Hepatic stellate cell (primary cell): ENCODE measurements around the gene TMEM151B.

ENCODE experiments used
- DNase-seq: peaks from one replicate; pipeline ENCODE4 v3.0.0; 2011; ENCODE audit warnings: low spot score

The TMEM151B gene

DNA sequence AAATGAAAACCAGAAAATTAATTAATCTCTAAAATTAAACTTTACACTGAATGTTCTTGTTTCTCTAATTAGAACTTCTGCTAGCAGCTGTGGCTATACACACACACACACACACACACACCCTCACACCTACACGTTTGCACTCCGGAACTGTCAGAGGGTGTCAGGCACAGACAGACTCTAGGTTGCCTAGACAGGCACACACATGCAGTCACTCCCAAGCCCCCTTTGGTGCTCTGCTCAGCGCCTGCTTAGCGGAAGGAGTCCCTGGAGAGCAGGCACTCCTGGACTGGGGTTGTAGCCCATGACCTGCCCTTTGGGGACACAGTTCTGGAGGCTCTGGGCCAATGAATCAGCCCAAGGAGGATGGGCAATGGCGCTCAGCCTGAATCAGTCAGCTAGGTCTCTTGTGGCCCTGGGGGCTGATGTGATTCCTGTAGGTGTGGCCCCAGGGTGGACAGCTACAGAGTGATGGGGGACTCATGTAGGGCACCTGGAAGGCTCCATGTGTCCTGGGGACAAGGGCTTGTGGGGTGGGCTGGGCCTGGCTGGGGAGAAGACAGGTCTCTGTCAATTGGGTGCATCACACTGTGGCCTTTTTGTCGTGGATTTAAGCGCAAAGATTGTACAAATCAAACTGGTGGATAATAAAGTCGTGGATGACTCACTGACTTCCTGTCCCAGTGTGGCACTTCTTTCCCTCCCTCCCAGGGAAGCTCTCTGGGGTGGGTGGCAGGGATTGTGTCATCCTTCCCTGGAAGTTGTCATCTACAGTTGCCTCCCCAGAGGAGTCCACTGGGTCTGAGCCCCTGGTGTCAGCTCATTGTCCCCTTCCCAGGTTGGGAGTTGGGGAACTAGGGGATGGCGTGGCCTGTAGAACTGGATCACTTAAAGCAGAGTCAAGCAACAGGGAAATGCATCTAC lies 8.8 kb downstream of the TMEM151B start:
- no peak for DNase-seq

DNA sequence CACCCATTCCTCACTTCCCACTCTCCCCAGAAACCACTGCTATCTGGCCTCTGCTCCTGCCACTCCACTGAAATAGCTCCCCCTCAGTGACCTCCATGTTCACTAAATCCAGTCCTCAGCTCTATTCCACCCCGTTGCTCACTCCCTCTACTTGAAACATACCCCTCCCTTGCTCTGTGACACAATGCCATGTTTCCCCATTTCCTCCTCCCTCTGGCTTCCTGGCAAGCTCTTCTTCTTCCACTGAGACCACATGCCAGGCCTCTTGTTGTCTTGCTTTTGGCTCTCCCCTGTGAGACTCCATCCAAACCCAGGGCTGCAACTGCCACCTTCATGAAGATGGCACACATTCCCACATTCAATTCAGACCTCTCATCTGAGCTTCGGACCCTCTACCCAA lies 13.9 kb downstream of the TMEM151B start:
- DNase-seq = no peak

DNA sequence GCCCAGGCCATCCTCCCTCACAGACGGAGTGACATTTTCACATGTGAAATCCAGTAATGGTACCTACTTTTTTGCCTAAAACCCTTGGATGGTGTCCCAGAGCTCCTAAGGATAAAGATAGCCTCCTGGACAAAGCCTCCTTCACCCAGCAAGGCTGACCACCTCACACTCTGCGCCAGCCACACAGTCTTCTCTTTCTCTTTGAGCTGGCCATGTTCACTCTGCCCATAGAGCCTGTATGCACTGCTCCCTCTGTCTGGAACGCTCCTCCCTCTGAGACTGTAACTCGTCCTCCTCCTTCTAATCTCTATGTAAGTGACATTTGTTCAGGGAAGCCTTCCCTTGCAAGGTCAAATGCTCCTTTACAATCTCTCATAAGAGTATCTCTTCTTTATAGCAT lies 14.6 kb downstream of the TMEM151B start:
- no peak for DNase-seq

DNA sequence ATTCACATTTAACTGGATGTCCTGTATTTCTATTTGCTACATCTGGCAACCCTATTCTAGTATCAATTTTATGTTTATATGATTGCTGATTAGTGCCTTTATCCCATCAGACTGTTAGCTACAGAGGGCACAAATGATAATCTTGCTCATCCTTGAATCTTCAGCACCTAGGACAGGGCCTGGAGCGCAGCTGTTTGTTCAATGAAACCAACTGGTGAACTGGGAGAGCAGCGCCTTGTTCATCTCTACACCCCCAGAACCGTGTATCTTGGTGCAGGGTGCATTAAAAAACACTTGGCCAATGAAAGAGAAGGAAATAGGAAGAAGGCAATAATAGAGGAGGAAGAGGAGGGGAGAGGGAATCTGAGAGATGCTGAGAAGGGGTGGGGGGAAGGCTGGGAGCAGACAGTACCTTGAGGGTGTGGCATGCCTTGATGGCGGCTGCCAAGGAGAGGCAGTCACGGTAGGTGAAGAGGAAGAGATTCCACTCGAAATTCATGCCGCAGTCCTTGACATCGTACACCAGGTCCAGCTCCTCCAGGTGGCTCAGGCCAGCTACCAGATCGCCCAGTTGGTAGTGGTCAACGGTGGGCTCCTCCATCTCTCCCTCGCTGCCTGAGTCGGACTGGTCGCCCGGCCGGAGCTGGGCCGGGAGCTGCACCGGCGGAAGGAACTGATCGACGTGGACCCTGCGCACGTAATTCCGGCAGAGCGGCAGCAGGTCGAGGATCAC lies 15.5 kb downstream of the TMEM151B start:
- DNase-seq = no peak

DNA sequence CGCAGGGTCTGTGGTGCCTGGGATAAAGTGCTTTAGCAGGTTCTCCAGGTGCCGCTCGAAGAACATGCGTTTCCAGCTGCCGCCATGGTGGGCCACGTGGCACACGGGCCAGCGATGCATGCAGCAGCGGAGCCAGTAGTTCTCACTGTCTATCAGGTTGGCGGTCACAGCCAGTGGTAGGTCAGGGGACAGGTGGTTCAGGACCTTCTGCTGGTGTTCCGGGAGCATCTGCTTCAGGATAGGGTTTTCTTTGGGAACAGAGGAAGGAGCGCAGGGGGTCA lies 16.0 kb downstream of the TMEM151B start:
- no peak for DNase-seq

DNA sequence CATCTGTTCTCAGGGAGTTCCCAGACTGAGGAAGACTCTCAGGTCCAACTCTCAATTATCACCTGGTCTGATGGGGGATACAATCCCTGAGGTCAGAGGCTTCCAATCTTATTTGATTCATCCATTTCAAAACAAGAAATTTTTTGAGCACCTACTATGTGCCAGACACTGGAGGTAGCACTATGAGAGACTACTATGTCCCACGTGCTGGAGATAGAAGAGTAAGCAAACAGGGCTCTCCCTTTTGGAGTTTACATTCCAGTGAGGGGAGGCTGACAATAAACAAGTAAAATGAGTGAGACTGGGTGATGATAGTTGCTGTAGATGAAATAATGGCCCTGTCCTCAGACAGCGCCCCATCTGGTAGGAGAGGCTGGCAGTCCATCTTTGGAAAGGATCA lies 16.5 kb downstream of the TMEM151B start:
- no peak for DNase-seq

DNA sequence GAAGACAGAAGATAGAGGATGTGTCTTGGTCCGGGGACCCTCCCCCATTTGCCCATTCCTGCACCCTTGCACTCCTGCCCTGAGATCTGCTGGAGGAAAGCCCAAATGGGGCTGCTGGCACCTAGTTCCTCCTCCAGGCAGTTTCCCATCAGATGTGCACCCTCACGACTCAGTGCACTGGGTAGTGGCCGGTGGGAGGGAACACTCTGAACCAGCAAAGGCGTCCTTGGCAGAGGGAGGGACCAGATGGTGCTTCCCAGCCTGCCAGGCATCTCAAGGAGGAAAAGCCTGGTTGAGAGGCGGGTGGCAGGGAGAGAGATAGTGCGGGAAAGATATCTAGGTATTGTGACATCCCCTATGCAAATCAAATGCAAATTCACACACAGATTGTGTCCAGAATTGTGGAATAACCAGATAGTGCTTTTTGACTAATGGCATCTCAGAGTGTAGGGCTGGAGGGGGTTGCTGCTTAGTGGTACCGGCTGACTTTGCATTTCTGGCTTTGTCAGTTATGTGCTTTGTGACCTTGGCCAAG lies 19.5 kb downstream of the TMEM151B start:
- no peak for DNase-seq

DNA sequence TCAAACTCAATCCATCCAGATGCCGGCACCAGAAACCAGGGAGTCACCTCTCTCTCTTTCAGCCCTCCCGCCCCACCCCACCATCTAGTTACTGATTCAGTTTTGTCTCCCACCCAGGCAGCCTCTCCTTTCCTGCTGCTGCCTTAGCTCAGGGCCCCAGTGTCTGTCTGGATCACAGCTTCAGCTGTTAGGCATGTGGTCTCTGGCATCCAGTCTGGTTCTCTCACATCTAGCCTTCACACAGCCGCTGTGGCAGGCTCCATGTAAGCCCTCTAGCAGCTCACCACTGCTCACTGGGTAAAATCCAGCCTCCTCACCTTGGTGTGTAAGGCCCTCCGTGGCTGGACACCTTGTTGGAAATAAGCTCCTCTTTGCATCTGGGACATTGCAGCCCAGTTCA lies 21.6 kb downstream of the TMEM151B start:
- DNase-seq = no peak

DNA sequence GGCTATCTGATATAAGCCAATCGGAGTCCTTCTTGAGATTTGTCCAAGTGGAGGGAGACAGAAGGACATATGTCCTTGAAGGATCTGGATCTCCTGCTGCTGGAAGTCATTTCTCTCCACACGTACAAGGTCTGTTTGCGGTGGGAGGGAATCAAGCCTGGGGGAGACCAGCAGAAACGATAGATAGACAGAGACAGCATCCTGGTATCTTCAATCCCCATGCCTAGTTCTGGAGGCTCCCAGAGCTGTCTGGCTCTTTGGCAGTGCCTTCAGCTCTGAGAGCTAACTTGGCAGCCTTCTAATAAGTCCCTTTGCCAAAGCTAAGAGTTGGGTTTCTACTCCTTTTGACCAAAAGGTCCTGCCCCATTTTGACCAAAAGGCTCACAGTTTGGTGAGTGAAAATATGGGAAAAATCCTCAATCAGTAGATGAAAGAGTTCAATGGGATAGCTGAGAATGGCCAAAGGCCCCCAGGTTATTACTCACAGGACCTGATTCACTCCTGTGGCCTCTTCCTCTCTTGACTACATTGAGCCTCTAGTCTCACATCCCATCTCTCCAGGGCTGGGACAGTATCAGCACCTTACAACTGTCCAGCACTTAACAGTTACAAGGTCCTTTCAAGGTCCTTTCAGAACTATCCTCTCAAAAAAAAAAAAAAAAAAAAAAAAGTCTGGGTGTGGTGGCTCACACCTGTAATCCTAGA lies 22.6 kb downstream of the TMEM151B start:
- DNase-seq = no peak

DNA sequence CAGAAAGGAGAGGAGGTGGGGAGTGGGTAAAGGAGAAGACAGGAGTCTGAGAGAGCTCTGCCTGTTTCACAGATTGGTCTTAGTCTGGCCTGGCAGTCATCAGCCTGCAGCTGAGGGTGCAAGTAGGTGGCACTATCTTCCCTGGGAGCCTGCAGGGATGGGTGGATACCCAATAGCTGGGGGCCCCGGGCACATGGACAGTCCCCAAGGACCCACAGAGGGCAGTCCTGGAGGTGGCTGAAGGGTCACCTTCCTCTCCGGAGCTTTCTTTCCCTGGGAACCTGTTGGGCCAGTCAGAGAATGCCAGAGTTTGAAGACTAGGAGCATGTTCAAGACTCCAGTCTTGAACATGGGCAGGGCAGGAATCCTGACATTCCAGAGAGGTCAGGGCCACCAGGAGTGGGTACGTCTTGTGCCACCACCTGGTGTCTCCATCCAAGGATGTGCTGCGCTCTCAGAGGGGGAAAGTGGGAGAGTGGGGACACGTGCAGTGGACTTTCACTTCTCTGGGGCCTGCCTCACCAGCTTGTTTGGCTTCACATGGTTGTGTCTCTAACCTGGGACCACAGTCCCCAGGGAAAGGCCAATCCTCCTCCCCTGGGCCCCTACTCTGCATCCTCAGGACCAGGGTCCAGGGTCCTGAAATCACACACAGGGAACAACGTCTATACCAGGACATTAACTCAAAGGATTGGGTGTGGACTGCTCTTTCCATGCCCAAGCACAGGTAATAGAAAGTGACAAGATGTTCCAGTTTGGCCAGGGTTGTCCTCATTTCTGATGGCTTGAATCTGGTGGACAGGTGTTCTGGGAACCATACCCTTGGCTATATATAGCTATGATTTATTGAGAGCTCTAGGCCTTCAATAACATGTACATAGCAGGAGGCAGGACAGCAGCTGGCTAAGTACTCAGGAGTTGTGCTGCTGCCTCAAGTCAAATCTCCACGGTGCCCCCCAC lies 24.9 kb downstream of the TMEM151B start:
- DNase-seq = no peak

DNA sequence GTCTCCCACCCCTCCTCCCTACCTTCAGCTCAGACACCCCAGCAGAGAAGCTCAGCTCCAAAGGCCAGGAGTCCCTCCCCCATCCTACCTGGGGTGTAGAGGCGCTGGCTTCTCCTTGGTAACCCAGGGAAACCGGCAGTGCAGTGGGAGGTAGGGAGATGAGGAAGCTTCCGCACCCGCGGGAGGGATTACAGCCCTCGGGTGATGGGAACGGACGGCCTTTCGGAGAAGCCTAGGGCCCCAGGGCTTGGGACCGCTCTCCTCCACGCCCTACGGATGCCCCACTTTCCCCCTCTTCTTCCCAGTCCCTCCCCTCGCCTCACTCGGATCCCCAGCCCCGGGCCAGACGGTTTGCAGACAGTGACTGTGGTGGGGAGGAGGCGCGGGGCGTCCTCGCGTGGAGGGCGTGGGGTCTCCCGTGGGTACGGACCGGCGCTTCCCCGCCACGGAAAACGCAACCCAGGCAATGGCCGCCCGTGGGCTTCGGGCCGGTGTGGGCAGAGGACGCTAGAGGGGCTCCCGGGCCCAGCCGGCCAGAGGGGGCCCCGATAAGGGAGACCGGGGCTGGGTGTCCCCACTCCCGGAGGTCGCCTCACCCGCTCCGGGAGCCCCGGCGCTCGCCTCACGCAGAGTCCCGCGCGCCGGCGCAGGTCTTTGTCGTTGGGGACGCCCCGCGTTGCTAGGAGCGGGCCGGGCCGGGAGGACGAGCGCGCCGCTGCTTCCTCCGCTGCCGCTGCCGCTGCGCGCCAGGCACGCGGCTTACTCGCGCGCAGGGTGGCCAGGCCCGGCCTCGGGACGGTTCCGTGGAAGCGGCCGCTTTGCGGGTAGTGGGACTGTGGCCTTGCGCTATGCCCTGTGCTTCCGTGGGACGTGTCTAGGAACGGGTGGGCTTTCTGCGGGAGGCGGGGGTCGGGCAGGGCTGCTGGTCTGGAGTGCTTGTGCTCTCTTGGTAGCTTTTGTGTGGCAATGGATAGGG lies 27.1 kb downstream of the TMEM151B start:
- no peak for DNase-seq

DNA sequence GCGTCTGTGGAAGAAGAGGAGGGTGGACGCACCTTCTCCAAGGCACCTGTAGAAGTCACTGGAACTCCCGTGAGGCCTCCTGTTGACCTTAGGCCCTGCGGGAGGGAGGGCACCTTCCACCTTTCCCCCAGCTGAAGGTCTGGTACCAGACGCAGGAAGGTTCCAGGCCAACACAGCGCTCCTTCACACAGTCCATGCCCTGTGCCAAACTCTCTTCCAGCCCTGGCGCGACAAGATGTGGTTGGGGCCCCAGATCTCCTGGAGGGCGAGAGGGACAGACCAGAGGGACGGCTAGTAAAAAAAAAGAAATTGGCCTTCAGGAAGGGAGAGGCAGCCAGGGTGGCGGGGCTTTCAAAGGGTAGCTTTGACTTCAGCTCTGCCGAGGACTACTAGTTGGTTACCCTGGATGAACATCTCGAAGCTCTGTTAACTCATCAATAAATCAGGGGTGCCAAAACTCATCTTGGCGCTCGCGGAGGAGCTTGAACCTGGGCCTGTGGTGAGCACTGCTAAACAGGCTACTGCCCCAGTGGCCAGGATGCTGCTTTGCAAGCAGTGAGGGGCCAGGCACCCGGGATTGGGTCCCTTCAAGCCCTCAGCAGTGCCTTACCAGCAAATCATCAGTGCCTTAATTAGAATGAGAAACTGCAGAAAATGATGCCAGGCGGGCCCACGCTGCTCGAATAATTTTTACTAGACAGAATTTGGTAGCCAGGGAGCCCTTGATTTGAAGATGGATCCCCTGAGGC lies 28.0 kb downstream of the TMEM151B start:
- DNase-seq = no peak

DNA sequence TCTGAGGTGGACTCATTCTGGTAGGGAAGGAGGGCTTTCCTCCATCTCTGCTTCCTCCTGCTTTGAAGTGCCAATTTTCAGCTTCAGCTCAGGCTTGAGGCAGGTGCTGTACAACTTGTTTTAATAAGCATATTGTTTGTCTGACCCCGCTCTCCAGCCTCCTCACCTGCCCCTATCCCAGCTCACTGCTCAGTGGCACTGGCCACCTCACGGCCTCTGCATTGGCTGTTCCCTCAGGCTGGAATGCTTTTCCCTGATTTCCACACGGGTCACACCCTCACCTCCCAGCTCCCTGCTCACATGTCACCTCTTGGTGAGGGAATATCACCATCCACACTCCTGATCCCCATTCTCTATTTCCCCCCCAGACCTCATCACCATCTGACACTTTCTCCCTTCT lies 28.6 kb downstream of the TMEM151B start:
- DNase-seq = no peak

DNA sequence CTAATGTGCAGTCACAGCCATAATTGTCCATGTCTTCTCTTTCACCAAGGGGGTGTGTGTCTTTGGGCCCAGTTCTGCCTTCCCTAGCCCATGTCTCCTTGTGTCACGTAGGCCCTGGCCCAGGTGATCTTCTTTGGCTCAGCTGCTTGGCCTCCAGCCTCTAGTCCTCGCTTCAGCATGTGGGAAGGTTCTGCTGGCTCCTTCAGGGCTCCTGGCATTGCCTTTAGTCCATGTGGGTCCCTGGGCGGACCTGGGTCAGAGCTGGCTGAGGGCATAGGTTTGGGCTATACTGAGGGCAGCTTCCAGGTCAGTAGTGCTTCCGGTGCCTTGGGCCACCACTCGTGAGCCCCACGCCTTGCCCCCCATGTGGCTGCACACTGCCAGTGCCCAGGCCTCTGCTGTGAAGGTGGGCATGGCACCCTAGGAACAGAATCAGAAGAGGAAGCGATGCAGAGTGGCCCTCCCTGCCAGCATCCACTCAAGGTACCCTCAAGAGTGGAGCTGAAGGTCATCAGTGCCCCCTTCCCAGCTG lies 30.1 kb downstream of the TMEM151B start:
- no peak for DNase-seq

DNA sequence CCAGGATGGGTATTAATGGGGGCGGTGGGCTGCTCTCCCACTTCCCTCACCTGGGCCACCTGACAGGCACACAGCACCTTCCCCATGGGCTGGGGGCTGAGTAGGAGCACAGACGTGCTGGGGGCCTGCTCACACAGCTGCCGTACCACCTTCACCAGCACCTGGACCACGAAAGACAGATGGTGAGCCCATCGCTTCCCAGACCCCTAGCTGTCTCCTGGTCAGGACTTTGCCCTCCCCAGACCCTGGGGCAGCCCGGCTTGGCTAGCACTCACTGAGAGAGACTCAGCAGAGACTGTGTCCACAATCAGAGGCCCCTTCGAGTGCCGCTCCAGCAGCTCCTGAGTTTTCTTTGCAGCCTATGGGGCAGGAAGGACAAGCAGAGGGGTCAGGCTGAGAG lies 30.9 kb downstream of the TMEM151B start:
- DNase-seq = no peak

DNA sequence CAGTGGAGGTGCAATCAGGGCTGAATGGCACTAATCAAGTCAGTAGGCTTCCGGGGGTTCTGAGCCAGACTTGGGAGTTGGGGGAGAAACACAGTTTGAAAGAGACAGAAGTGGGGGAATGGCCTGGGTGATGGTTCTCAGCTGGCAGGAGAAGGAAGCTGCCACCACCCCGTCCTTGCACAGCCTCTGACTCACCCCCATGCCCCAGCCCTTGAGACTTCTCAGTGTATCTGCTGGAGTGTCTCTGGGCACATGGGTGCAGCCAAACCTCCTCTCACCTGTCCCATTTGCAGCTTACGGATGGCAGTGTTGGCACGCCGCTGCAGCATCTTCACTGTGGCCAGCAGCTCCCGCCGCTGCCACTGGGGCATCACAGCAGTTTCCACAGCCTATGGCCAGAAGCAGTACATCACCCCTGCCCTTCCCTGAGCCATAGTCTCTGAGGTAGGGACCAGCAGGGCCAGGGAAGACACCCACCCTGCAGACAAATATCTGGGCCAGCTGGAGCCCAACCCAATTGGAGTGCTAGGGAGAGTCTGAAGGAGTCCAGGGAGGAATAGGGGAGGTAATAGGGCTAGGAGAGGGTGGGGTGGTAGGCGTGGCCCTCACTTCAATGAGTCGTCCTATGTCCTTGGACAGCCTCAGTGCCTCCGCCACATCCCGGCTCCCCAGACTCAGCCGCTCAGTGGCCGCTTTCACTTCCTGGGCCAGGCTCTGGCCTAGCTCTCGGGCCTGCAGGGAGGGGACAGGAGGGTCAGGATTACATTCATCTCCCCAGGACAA lies 31.7 kb downstream of the TMEM151B start:
- DNase-seq = no peak

DNA sequence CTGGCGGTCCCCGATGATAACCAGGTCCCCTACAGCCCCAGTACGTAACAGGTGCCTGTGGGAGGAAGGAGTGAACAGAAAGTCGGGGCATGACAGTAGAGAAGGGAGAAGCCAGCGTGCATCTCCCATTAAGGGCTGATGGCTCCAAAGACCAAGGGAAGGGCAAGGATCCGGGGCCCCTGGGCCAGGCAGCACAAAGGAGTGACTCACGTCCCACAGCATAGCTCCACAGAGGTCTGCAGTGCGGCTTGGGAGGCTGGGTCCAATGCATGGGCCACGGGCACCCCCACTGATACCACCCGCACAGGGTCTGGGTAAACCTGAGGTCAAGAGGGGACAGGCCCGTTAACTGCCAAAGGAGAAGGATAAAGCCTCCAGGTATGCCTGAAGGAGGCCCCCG lies 32.6 kb downstream of the TMEM151B start:
- no peak for DNase-seq

DNA sequence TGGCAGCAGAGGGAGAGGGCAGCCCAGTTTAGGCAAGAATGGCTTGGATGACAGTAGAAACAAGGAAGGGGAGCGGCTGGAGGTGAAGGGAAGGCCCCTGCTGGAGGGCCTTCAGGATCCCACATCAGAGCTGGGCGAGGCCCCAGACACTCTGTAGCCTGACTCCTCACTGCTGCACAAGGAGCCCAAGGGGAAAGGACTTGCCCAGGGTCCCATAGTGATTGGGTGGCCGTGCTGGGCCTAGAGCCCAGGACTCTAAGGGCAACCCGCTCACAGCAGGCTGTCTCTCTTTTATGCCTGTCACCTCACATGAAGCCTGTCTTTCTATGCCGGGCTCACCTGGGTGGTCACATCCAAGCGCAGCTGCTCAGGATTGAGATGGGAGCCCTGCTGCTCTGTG lies 33.6 kb downstream of the TMEM151B start:
- no peak for DNase-seq
